Keratinocyte (primary cell): ENCODE results near the gene C7orf57. TPM values are rescaled to one million over a fixed set of nuclear protein-coding genes. Genes with fewer than 3 reads are reported as not detected.
A peak's percentile ranks its signal among the peaks of the same experiment; 100 is the strongest.

Experiments
- DNase-seq: peaks from one replicate; pipeline ENCODE4 v3.0.0-alpha.2; 2011; ENCODE audit warnings: low read depth, missing footprints, low spot score
- FAIRE-seq: peaks from 2 replicates; lab custom pipeline; 2011; peaks lifted over from hg19 to GRCh38; lab: Jason Lieb, UNC
- H2AFZ ChIP-seq: 2 replicates; pipeline ENCODE4 v1.6.0; 2012; ENCODE audit warnings: low read length, control low read depth, inconsistent platforms; ENCODE audit not compliant: control insufficient read depth
- H3K27ac ChIP-seq: 2 replicates; pipeline ENCODE4 v1.5.1; 2011; ENCODE audit warnings: low read length; ENCODE audit not compliant: control insufficient read depth, insufficient read depth
- H3K27me3 ChIP-seq: 3 replicates; pipeline ENCODE4 v1.6.0; 2011; ENCODE audit warnings: low read length; ENCODE audit not compliant: control insufficient read depth, insufficient read depth; ENCODE audit errors: extremely low read depth
- H3K36me3 ChIP-seq, 2 experiments: 2 replicates in 1 of 2; 3 replicates in 1 of 2; pipeline ENCODE4 v1.5.1; 2011; ENCODE audit warnings: low read length in 2 of 2, mild to moderate bottlenecking in 1 of 2; ENCODE audit not compliant: control insufficient read depth in 2 of 2, insufficient read depth in 2 of 2; ENCODE audit errors: extremely low read depth in 1 of 2
- H3K4me1 ChIP-seq: 3 replicates; pipeline ENCODE4 v1.5.1; 2011; ENCODE audit warnings: low read length; ENCODE audit not compliant: control insufficient read depth, insufficient read depth; ENCODE audit errors: extremely low read depth
- H3K4me2 ChIP-seq: 3 replicates; pipeline ENCODE4 v1.6.0; 2011; ENCODE audit warnings: low read depth, low read length; ENCODE audit not compliant: control insufficient read depth, insufficient read depth; ENCODE audit errors: extremely low read depth
- H3K4me3 ChIP-seq, 3 experiments: fragments of 200-600 bp in 1 of 3; sonication (generic) in 1 of 3; 2 replicates in 2 of 3; 3 replicates in 1 of 3; pipeline ENCODE4 v1.5.1; 2011 to 2016; ENCODE audit warnings: low read length in 3 of 3, mild to moderate bottlenecking in 3 of 3, control low read depth in 2 of 3, inconsistent platforms in 1 of 3, low read depth in 1 of 3, mixed read lengths in 1 of 3, mixed run types in 1 of 3, moderate library complexity in 1 of 3; ENCODE audit not compliant: control insufficient read depth in 2 of 3, insufficient read depth in 2 of 3; ENCODE audit errors: extremely low read depth in 1 of 3
- H3K79me2 ChIP-seq: 2 replicates; pipeline ENCODE4 v1.6.0; 2012; ENCODE audit warnings: low read length; ENCODE audit not compliant: control insufficient read depth, insufficient read depth
- H3K9ac ChIP-seq: 3 replicates; pipeline ENCODE4 v1.6.0; 2011; ENCODE audit warnings: low read length; ENCODE audit not compliant: control insufficient read depth, insufficient read depth; ENCODE audit errors: extremely low read depth
- H3K9me1 ChIP-seq: 3 replicates; pipeline ENCODE4 v1.6.0; 2011; ENCODE audit warnings: low read length; ENCODE audit not compliant: control insufficient read depth, insufficient read depth; ENCODE audit errors: extremely low read depth
- H3K9me3 ChIP-seq: 2 replicates; pipeline ENCODE4 v1.5.1; 2012; ENCODE audit warnings: low read depth, low read length; ENCODE audit not compliant: control insufficient read depth
- H4K20me1 ChIP-seq: 3 replicates; pipeline ENCODE4 v1.6.0; 2011; ENCODE audit warnings: low read length; ENCODE audit not compliant: control insufficient read depth, insufficient read depth; ENCODE audit errors: extremely low read depth
- CTCF ChIP-seq, 3 experiments: IDR thresholded peaks in 1 of 3; conservative IDR thresholded peaks in 1 of 3; optimal IDR thresholded peaks in 1 of 3; 2 replicates in 2 of 3; 3 replicates in 1 of 3; pipeline versions ENCODE3 to v1.5.1; 2011; ENCODE audit warnings: low read length in 3 of 3, mild to moderate bottlenecking in 3 of 3, moderate library complexity in 2 of 3, control low read depth in 1 of 3, inconsistent platforms in 1 of 3; ENCODE audit not compliant: insufficient read depth in 2 of 3; ENCODE audit errors: extremely low read depth in 1 of 3
- EZH2 ChIP-seq: IDR thresholded peaks from one replicate; pipeline ENCODE4 v1.6.1; 2012; ENCODE audit warnings: inconsistent platforms, mild to moderate bottlenecking, low read length, moderate library complexity
- dilution Hi-C: fragments of 300-500 bp; cut with MboI; formaldehyde crosslinking; loops from one replicate; pipeline ENCODE4 v1.7.0; 2020; ENCODE audit warnings: low sequenced_read_pairs; ENCODE audit not compliant: extremely low pct_ligation_motif_present
- polyA plus RNA-seq, 5 experiments: library from polyadenylated mRNA; depleted of rRNA in 3 of 5; stranded (reverse) in 3 of 5; stranded (forward) in 1 of 5; unstranded in 1 of 5; fragments of >200 nt; gene quantifications; 1 replicate in 1 of 5; 2 replicates in 3 of 5; 3 replicates in 1 of 5; pipeline versions ENCODE4 v1.2.1 to v1.2.3, GENCODE V29; 2011 to 2012; ENCODE audit warnings: missing spikeins in 2 of 5, low read depth in 1 of 5, low replicate concordance in 1 of 5

Gene C7orf57
- polyA plus RNA-seq, 1 donor (not counting 4 experiments of a cell fraction or from before 2014, with no cell fraction given), result 0.60 TPM

- FAIRE-seq (peak; percentile 23), DNase-seq (no peak)
- H3K4me3 ChIP-seq, result no peak overlapping the region
- dilution Hi-C loops, result no loop called here
- no peaks in the 10 kb centered on the region for H3K9me3 ChIP-seq
- no peaks in the 10 kb centered on the region for H3K36me3 ChIP-seq
- no peak for TF ChIP-seq EZH2
- no peak for TF ChIP-seq CTCF (optimal IDR thresholded peaks at IDR 0.05 in 1 of 3, IDR thresholded peaks at IDR 0.05 in 1 of 3, conservative IDR thresholded peaks at IDR 0.05 in 1 of 3; ENCODE audit: extremely low read depth in 1 of 3, insufficient read depth in 2 of 3, low read length in 3 of 3)
- H3K27me3 ChIP-seq, result no peaks in the 10 kb centered on the region
- H3K4me1 ChIP-seq, result no peaks in the 10 kb centered on the region
- no peaks in the 10 kb centered on the region for H4K20me1 ChIP-seq
- H3K27ac ChIP-seq, result no peak overlapping the region
- no peak overlapping the region for H3K9ac ChIP-seq
- no peak overlapping the region for H2AFZ ChIP-seq
- H3K4me2 ChIP-seq, result no peak overlapping the region
- no peaks in the 10 kb centered on the region for H3K9me1 ChIP-seq
- no peaks in the 10 kb centered on the region for H3K79me2 ChIP-seq
Observed at GRCh38 chr7:48016641-48017040, 18.7 kb upstream of the C7orf57 start.

- no peaks in the 10 kb centered on the region for H3K4me1 ChIP-seq
- H3K36me3 ChIP-seq, result no peaks in the 10 kb centered on the region
- no peaks in the 10 kb centered on the region for H3K9me3 ChIP-seq
- DNase-seq (no peak), FAIRE-seq (peak; percentile 9)
- H3K79me2 ChIP-seq, result no peaks in the 10 kb centered on the region
- no peak overlapping the region for H3K4me3 ChIP-seq
- H3K9me1 ChIP-seq, result no peaks in the 10 kb centered on the region
- TF ChIP-seq CTCF (optimal IDR thresholded peaks at IDR 0.05 in 1 of 3, IDR thresholded peaks at IDR 0.05 in 1 of 3, conservative IDR thresholded peaks at IDR 0.05 in 1 of 3; ENCODE audit: extremely low read depth in 1 of 3, insufficient read depth in 2 of 3, low read length in 3 of 3), result no peak
- no peak for TF ChIP-seq EZH2
- H3K27ac ChIP-seq, result no peak overlapping the region
- no peak overlapping the region for H2AFZ ChIP-seq
- H4K20me1 ChIP-seq, result no peaks in the 10 kb centered on the region
- no peaks in the 10 kb centered on the region for H3K27me3 ChIP-seq
- dilution Hi-C loops, result no loop called here
- no peak overlapping the region for H3K9ac ChIP-seq
- H3K4me2 ChIP-seq, result no peak overlapping the region
Observed at GRCh38 chr7:48017674-48018073, 17.7 kb upstream of the C7orf57 start.
